Body of pancreas (tissue), 4 donors: Measurements from ENCODE around the gene ATP8A2. TPM values are rescaled to one million over a fixed set of nuclear protein-coding genes. Genes with fewer than 3 reads are reported as not detected.

Source experiments
- ATAC-seq: fragments of 150-250 bp; one replicate; pipeline ENCODE4 v1.9.1; 2016
- DNase-seq, 4 donors: peaks; one replicate each; pipeline ENCODE4 v3.0.0-alpha.2; 2019
- H3K27ac ChIP-seq, 4 donors: fragments of 200-600 bp; sonication (generic); 1 replicate in 3 of 4; 2 replicates in 1 of 4; pipeline versions ENCODE4 v1.5.1 to v1.6.1; 2016 to 2019; ENCODE audit warnings: mild to moderate bottlenecking in 1 of 4, mixed read lengths in 1 of 4, moderate library complexity in 1 of 4
- H3K27me3 ChIP-seq, 2 donors: fragments of 200-600 bp; sonication (generic); one replicate each; pipeline ENCODE4 v1.6.0; 2016; ENCODE audit warnings: mild to moderate bottlenecking in 1 of 2
- H3K36me3 ChIP-seq, 2 donors: fragments of 200-600 bp; sonication (generic); replicated peaks in 1 of 2; 2 replicates each; pipeline ENCODE4 v1.5.1; 2016; ENCODE audit warnings: low read depth in 2 of 2; ENCODE audit not compliant: insufficient read depth in 1 of 2
- H3K4me1 ChIP-seq: fragments of 200-600 bp; sonication (generic); one replicate; pipeline ENCODE4 v1.6.0; 2016
- H3K4me3 ChIP-seq, 2 donors: fragments of 200-600 bp; sonication (generic); 1 replicate in 1 of 2; 2 replicates in 1 of 2; pipeline ENCODE4 v1.5.1; 2016 to 2019
- H3K9me3 ChIP-seq, 3 donors: fragments of 200-600 bp; sonication (generic); 1 replicate in 2 of 3; 2 replicates in 1 of 3; pipeline ENCODE4 v1.5.1; 2016
- POLR2A ChIP-seq, 3 donors: fragments of 450-650 bp; IDR thresholded peaks; one replicate each; pipeline ENCODE4 v1.6.1; 2016; ENCODE audit warnings: antibody characterized with exemption in 3 of 3, mild to moderate bottlenecking in 2 of 3
- WGBS, 2 donors: methylation state at CpG; one replicate each; pipeline ENCODE4 v1.1.5; 2017; 5-methylcytosine and 5-hydroxymethylcytosine counted together
- intact Hi-C: fragments of 100-400 bp; cut with DNase I; formaldehyde crosslinking; loops from one replicate; pipeline ENCODE4 v1.15.1; 2023
- total RNA-seq, 2 donors: library from RNA; depleted of rRNA; stranded (reverse); fragments of >200 nt; gene quantifications; one replicate each; pipeline ENCODE4 v1.1.0, GENCODE V29; 2016
- TF ChIP-seq, protein P1 (sequence below), 7 experiments: fragments of 450-650 bp in 4 of 7; fragments of 200-600 bp in 3 of 7; sonication (generic) in 3 of 7; IDR thresholded peaks; one replicate each; pipeline ENCODE4 v1.5.1; 2016 to 2019; ENCODE audit warnings: antibody characterized with exemption in 7 of 7

Gene ATP8A2
- total RNA-seq, 2 donors from 2014 or later = under 0.01 TPM; not detected in 1

DNA sequence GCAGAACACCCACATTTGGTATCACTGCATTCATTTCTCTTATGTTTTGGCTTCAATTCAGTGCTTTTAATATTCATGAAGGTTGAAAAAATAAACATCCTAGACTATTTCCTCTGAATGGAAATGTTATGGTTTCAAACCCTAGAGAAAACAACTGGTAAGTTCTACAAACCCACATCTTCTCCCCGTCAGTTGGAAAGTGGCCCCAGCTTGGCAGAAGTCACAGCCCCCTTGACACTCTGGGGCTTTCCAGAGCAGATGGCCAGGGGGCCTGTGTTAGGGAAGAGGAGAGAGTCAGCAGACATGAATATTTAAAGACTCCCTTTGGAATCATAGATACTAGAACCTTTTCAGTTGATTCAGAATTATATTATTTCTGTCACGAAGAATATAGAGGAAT is 556.2 kb downstream of the ATP8A2 start:
- WGBS, 2 donors = 67% methylated on average over 2 of the region's 2 CpGs

DNA sequence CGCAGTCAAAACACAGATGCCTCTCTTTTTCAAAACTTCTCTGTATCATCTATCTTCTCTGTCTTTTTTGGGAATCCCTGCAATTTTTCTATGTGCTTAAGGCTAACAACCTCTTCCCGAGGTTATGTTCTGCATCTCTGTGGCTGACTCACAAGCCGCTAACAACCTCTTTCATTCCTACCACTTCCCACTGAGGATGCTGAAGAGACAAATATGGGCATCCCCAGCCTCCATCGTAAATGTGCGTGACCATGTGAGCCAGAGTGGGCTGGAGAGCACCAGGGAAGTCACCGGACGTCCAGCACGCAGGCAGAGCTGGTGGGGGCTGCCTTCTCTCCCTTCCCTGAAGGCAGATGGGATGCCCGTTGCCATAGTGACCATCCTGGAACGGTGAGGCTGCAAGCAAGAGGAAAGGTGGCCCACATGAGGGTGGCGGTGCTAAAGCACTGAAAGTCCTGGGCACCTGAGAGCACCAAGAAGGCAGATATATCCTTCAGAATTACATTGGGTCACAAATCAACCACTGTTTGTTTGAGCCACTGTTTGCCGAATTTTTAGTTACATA is 557.2 kb downstream of the ATP8A2 start:
- no peak for ATAC-seq
- 71 to 75% methylated on average over 12 of the region's 12 CpGs for WGBS, 2 donors
- Histone ChIP-seq H3K9me3 (no peaks in the 10 kb centered on the region), H3K27me3 (no peaks in the 10 kb centered on the region), H3K36me3 (no peaks in the 10 kb centered on the region), H3K4me1 (no peaks in the 10 kb centered on the region), H3K27ac (no peak overlapping the region), H3K4me3 (no peak overlapping the region)
- intact Hi-C loops = no loop called here
- TF ChIP-seq POLR2A (IDR thresholded peaks at IDR 0.05) = no peak
- DNase-seq = no peak

More for the DNA sequence above, 556.2 kb downstream of the ATP8A2 start:
- no peaks in the 10 kb centered on the region for H3K9me3 ChIP-seq
- H3K36me3 ChIP-seq = no peaks in the 10 kb centered on the region
- no peak for TF ChIP-seq POLR2A (IDR thresholded peaks at IDR 0.05)
- TF ChIP-seq, protein P1, sequence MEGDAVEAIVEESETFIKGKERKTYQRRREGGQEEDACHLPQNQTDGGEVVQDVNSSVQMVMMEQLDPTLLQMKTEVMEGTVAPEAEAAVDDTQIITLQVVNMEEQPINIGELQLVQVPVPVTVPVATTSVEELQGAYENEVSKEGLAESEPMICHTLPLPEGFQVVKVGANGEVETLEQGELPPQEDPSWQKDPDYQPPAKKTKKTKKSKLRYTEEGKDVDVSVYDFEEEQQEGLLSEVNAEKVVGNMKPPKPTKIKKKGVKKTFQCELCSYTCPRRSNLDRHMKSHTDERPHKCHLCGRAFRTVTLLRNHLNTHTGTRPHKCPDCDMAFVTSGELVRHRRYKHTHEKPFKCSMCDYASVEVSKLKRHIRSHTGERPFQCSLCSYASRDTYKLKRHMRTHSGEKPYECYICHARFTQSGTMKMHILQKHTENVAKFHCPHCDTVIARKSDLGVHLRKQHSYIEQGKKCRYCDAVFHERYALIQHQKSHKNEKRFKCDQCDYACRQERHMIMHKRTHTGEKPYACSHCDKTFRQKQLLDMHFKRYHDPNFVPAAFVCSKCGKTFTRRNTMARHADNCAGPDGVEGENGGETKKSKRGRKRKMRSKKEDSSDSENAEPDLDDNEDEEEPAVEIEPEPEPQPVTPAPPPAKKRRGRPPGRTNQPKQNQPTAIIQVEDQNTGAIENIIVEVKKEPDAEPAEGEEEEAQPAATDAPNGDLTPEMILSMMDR (IDR thresholded peaks at IDR 0.05) = no peak
- H3K27ac ChIP-seq = no peak overlapping the region
- ATAC-seq (no peak), DNase-seq (no peak)
- H3K27me3 ChIP-seq = no peaks in the 10 kb centered on the region
- intact Hi-C loops = no loop called here
- no peak overlapping the region for H3K4me3 ChIP-seq
- no peaks in the 10 kb centered on the region for H3K4me1 ChIP-seq

DNA sequence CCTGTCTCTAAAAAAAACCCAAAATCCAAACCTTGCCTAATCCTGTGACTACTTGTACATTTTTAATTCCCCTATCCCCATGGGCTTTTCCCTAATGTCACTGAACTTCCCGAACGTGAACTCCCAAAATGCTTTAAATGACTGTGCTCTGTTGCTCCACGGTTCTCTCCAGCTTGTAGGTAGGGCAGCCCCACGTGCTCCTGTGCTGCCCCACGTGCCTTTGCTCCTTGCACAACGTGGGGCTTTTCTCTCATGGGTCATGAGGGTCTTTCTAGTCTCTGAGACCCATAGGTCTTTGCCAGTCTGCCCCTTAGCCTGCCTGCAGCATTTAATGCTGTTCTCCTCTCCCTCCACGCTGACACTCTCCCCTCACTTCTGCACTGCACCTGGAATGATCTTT is 558.0 kb downstream of the ATP8A2 start:
- TF ChIP-seq, protein P1 (IDR thresholded peaks at IDR 0.05) = no peak
- TF ChIP-seq POLR2A (IDR thresholded peaks at IDR 0.05) = no peak
- no peak for ATAC-seq

DNA sequence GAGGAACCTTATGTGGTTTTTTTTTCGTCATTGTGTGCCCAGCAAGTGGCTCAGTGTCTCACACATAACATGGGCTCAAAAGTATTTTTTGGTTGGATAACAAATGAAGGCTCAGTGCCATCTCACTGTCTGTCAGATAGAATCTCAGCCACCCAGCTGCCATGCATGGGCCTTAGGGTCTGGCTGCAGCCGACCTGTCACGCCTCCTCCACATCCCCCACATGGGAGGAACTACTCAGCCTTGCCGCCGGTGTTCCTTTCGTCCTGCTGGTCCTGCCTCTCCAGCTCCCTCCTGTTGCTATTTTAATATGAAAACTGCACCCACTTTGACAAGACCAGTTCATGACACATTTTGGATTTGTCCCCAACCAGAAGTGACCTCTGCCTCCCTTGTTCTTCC is 558.9 kb downstream of the ATP8A2 start:
- WGBS, 2 donors = 71 to 77% methylated on average over 6 of the region's 6 CpGs
- H3K9me3 ChIP-seq = no peaks in the 10 kb centered on the region
- DNase-seq = no peak

More for the DNA sequence above, 558.0 kb downstream of the ATP8A2 start:
- Histone ChIP-seq H3K4me1 (no peaks in the 10 kb centered on the region), H3K36me3 (no peaks in the 10 kb centered on the region), H3K9me3 (no peaks in the 10 kb centered on the region), H3K27ac (no peak overlapping the region), H3K4me3 (no peak overlapping the region), H3K27me3 (no peaks in the 10 kb centered on the region)
- WGBS, 2 donors = 42 to 54% methylated on average over 7 of the region's 7 CpGs
- intact Hi-C loops = no loop called here
- no peak for DNase-seq

DNA sequence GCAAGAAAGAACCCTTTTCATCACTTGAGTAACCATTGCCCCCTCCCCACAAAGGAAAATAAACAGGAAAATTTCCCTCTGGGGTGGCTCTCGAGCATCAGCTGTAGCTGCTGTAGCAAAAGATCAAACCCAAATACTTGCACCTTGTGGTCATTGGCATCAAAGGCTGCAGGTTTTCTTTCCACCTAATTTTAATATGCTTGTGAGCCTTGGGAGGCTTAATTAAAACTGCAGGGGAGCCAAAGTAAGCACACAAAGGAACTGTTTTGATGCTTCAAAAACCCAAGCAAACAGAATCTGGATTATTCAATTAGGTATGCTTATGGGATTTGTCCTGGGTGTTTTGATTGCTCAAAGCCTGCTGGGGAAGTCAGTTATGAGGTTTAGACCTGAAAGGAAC is 560.6 kb downstream of the ATP8A2 start:
- no peaks in the 10 kb centered on the region for H3K27me3 ChIP-seq
- no peaks in the 10 kb centered on the region for H3K36me3 ChIP-seq
- WGBS, 2 donors = 75 to 83% methylated on average over 1 of the region's 1 CpG
- intact Hi-C loops = no loop called here
- TF ChIP-seq, protein P1 (IDR thresholded peaks at IDR 0.05) = no peak
- no peak for ATAC-seq
- no peaks in the 10 kb centered on the region for H3K9me3 ChIP-seq
- no peak for DNase-seq
- no peak overlapping the region for H3K4me3 ChIP-seq
- no peaks in the 10 kb centered on the region for H3K4me1 ChIP-seq
- no peak overlapping the region for H3K27ac ChIP-seq

More for the DNA sequence above, 558.9 kb downstream of the ATP8A2 start:
- Histone ChIP-seq H3K36me3 (no peaks in the 10 kb centered on the region), H3K4me1 (no peaks in the 10 kb centered on the region), H3K4me3 (no peak overlapping the region), H3K27ac (no peak overlapping the region), H3K27me3 (no peaks in the 10 kb centered on the region)
- no peak for ATAC-seq
- intact Hi-C loops = no loop called here
- no peak for TF ChIP-seq POLR2A (IDR thresholded peaks at IDR 0.05)
- TF ChIP-seq, protein P1 (IDR thresholded peaks at IDR 0.05) = no peak
